ENCODE results near the gene F2RL2.

The F2RL2 gene

DNA sequence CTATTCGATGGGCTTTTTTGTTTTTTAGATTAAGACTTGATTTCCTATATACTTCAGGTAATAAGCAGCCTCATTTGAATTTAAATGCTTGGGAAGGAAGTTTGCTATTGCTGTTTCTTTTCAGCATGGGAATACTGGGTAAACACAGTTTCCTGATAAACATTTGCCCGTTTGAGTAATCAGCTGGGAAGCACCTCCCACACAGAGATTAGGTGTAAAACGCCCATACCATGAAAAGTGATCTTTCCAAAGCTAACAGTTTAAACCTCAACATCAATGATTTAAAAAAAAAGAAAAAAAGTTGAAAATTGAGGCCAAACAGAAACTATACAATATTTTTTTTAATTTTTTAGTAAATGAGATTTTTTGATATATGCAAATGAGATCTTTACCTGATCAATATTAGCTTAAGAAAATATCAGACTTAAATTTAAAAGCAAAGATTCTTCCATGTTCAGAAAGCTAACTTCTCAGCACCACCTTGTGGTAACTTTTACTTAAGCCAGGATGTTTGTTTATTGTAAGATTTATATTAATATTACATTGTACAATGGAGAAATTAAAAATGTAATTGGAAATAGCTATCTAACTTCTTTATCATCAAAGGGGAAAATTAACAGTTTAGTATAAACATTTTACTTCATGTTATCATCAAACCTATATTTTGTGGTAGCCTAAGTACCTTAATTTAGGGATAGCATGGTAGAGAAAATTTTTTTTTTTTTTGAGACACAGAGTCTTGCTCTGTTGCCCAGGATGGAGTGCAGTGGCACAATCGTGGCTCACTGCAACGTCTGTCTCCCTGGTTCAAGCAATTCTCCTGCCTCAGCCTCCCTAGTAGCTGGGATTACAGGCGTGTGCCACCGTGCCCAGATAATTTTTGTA lies 39.8 kb downstream of the F2RL2 start:
- peak; percentile 27 to 60 (median 47) for DNase-seq

DNA sequence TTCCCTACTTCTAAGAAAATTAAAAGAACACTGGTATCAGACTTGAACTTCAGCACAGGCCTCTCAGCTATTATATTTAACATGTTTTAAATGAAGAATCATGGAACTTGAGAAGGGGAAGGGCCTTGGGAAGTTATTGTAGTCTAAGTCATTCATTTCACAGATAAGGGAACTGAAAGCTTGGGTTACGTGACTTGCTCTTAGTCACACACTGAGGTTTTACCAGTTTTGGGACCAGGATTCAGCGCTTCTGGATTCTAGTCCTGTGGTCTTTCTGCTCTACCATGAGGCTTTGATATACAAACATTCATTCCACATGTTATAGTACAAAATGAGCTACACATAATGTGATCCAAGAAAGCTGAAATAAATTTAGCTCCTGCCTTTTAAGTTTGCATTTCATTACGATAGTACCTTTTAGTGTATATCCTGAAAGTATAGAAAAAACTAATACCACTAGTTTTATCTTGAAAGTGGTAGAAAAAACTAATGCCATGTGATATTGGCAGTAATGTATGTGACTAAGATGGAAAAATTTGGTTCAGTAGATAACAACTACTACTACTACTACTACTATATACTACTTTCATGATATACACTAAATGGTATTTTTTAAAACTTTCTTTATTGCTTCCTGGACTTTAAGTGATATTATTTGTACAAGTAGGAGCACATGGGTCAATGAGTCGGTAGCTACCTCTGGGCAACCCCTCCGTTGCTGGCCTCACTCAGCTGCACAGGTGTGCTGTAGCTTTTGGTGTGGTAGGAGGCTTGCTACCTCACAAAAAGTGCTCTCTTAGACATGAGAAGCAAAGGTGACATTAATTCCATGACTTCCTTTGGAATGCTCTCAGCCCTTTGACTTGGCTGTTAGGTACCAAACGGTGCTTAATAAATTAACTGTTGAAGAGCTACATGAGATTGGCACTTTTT lies 40.7 kb downstream of the F2RL2 start:
- DNase-seq: peak; percentile 85 to 96 (median 95)

DNA sequence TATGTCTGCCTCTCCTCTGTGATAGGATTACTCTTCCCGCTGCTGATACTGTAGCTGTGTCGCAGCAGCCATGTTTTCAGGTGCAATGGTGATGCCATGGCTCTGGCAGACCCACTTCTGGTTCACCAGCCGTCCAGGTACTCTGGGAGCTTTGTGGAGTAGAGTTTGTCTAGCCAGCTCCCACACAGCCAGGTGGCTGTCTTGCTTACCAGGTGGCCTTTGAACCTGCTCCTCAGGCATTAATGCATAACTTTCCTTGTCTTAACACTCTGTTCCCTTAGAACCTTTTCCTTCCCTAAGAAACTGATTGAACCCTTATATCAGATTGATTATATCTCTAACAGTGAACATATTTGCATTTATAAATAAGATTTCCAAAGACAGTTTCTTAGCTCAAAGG lies 42.2 kb downstream of the F2RL2 start:
- DNase-seq: no peak

GRCh38 chr5:76579166-76579937 lies 43.9 kb downstream of the F2RL2 start:
- peak; percentile 70 to 86 (median 84) for DNase-seq

DNA sequence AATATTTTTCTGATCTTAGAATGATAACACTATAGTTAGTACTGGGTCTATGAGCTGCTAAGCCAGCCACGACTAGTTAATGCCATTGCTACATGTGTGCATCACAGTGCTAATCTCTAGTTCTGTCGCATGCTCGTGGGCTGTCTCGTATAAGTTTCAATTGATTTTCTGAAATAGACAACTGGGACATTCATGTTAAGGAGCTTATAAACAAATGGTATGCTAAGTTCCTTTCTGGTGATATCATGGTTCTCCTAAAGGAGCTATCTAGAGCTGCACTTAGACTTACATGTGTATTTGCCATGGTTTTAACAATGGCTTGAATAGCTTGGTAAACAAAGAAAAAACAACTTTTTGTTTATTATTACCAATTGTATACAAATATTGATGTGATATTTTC lies 46.2 kb downstream of the F2RL2 start:
- DNase-seq: no peak

GRCh38 chr5:76576450-76576849 lies 46.8 kb downstream of the F2RL2 start:
- no peak for DNase-seq

- DNase-seq: peak in 2 of 3 donors; percentile 10 to 47
Observed at GRCh38 chr5:76571559-76571958, 51.6 kb downstream of the F2RL2 start.

- no peak for DNase-seq
Observed at GRCh38 chr5:76570153-76570552, 53.0 kb downstream of the F2RL2 start.
